Cardiac fibroblast (primary cell): ENCODE data around the gene DMRTB1.
A peak's percentile ranks its signal among the peaks of the same experiment; 100 is the strongest.

Source experiments
- DNase-seq, 2 donors: peaks; one replicate each; pipeline versions ENCODE4 v3.0.0 to v3.0.0-alpha.2; 2010; ENCODE audit warnings: low read depth in 2 of 2
- H3K4me3 ChIP-seq, 2 donors: replicated peaks in 1 of 2; 1 replicate in 1 of 2; 2 replicates in 1 of 2; pipeline ENCODE4 v1.5.1; 2011; ENCODE audit warnings: low read depth in 2 of 2, low read length in 2 of 2, mild to moderate bottlenecking in 2 of 2, moderate library complexity in 1 of 2
- CTCF ChIP-seq: IDR thresholded peaks from one replicate; pipeline ENCODE4 v1.5.1; 2011; ENCODE audit warnings: low read depth, mild to moderate bottlenecking, low read length, inconsistent platforms

The DMRTB1 gene

GRCh38 chr1:53459321-53460175 is at the start of gene DMRTB1:
Gene DMRTB1 (plus strand): TSS chr1:53459399. CDS start chr1:53459454, 55 bp downstream.
- no peak for TF ChIP-seq CTCF
- DNase-seq = no peak
- H3K4me3 ChIP-seq = no peak within 1 kb of the TSS

- no peak for DNase-seq
- TF ChIP-seq CTCF = no peak
- no peak overlapping the region for H3K4me3 ChIP-seq
Observed at GRCh38 chr1:53409695-53410094, 49.5 kb upstream of the DMRTB1 start.

GRCh38 chr1:53410100-53410541 is 49.1 kb upstream of the DMRTB1 start:
- no peak for TF ChIP-seq CTCF
- DNase-seq = peak in 1 of 2 donors; percentile 44
- no peak overlapping the region for H3K4me3 ChIP-seq

GRCh38 chr1:53410701-53411100 is 48.5 kb upstream of the DMRTB1 start:
- no peak overlapping the region for H3K4me3 ChIP-seq
- no peak for TF ChIP-seq CTCF
- no peak for DNase-seq

- peak in 1 of 2 donors; percentile 19 for DNase-seq
- H3K4me3 ChIP-seq = no peak overlapping the region
- no peak for TF ChIP-seq CTCF
Observed at GRCh38 chr1:53411541-53412152, 47.6 kb upstream of the DMRTB1 start.

GRCh38 chr1:53412285-53413174 is 46.7 kb upstream of the DMRTB1 start:
- DNase-seq = no peak

More at GRCh38 chr1:53412285-53413174, 46.7 kb upstream of the DMRTB1 start:
- H3K4me3 ChIP-seq = no peak overlapping the region
- no peak for TF ChIP-seq CTCF
